GM21367 (cell line): ENCODE measurements around the gene SP6.

Experiments
- ATAC-seq: cut with Tn5 transposase; IDR thresholded peaks from one replicate; pipeline ENCODE4 v1.9.1; 2021; ENCODE audit not compliant: unreplicated experiment

Gene SP6

GRCh38 chr17:47850692-47851573, at the start of gene SP6:
Gene SP6 (minus strand): TSS chr17:47851163. CDS start chr17:47848429, 2,734 bp downstream.
- no peak for ATAC-seq

GRCh38 chr17:47899643-47900042, 48.7 kb upstream of the SP6 start:
- ATAC-seq, result no peak

GRCh38 chr17:47898241-47898640, 47.3 kb upstream of the SP6 start:
- no peak for ATAC-seq

GRCh38 chr17:47897561-47897960, 46.6 kb upstream of the SP6 start:
- ATAC-seq, result no peak

GRCh38 chr17:47896672-47897490, 45.9 kb upstream of the SP6 start:
- ATAC-seq, result no peak

GRCh38 chr17:47895856-47896671, 45.1 kb upstream of the SP6 start, which contains the start of gene SP2:
Gene SP2 (plus strand): TSS chr17:47896236. CDS start chr17:47896287, 51 bp downstream.
- peak; percentile 82 for ATAC-seq

GRCh38 chr17:47895347-47895855, 44.4 kb upstream of the SP6 start:
- no peak for ATAC-seq

- ATAC-seq, result no peak
Observed at GRCh38 chr17:47894498-47895346, 43.8 kb upstream of the SP6 start.

- no peak for ATAC-seq
Observed at GRCh38 chr17:47891545-47892088, 40.7 kb upstream of the SP6 start.

- no peak for ATAC-seq
Observed at GRCh38 chr17:47889734-47890529, 39.0 kb upstream of the SP6 start.

GRCh38 chr17:47888293-47888692, 37.3 kb upstream of the SP6 start:
- no peak for ATAC-seq

GRCh38 chr17:47884905-47885730, 34.2 kb upstream of the SP6 start:
- ATAC-seq, result no peak

GRCh38 chr17:47884427-47884740, 33.4 kb upstream of the SP6 start:
- ATAC-seq, result no peak

- no peak for ATAC-seq
Observed at GRCh38 chr17:47883589-47884426, 32.8 kb upstream of the SP6 start.

GRCh38 chr17:47882695-47883588, 32.0 kb upstream of the SP6 start:
- no peak for ATAC-seq

GRCh38 chr17:47882247-47882646, 31.3 kb upstream of the SP6 start:
- ATAC-seq, result no peak
